BJ (cell line): Measurements from ENCODE around the gene DNAJB13. TPM values are rescaled to one million over a fixed set of nuclear protein-coding genes. Genes with fewer than 3 reads are reported as not detected.

Source experiments
- CTCF ChIA-PET: fragments of 350-600 bp; formaldehyde crosslinking; extraction: SDS; loops from one replicate; lab custom pipeline; 2021; ENCODE audit warnings: antibody characterized with exemption, inconsistent platforms; lab: Yijun Ruan, JAX
- POLR2A ChIA-PET: fragments of 300-600 bp; sonication (Branson Sonifier 250); formaldehyde crosslinking; extraction: SDS; loops from one replicate; lab custom pipeline; 2021; ENCODE audit warnings: antibody characterized with exemption; lab: Charles Lee
- DNase-seq: peaks from one replicate; pipeline ENCODE4 v3.0.0-alpha.2; 2011; ENCODE audit warnings: low read depth
- H3K27me3 ChIP-seq: 2 replicates; pipeline ENCODE4 v1.6.0; 2011; ENCODE audit warnings: low read length; ENCODE audit not compliant: control insufficient read depth, insufficient read depth
- H3K36me3 ChIP-seq: 2 replicates; pipeline ENCODE4 v1.5.1; 2011; ENCODE audit warnings: low read length; ENCODE audit not compliant: control insufficient read depth, insufficient read depth
- H3K4me3 ChIP-seq: 2 replicates; pipeline ENCODE4 v1.5.1; 2011; ENCODE audit warnings: low read depth, mild to moderate bottlenecking, control low read depth, low read length
- CTCF ChIP-seq: IDR thresholded peaks from 2 replicates; pipeline ENCODE4 v1.5.1; 2011; ENCODE audit warnings: low read depth, mild to moderate bottlenecking, control low read depth, inconsistent platforms, low read length, moderate library complexity; ENCODE audit not compliant: insufficient read depth
- polyA plus RNA-seq: library from polyadenylated mRNA; depleted of rRNA; stranded (reverse); fragments of >200 nt; gene quantifications from 2 replicates; pipeline ENCODE4 v1.2.3, GENCODE V29; 2011

Gene DNAJB13
- polyA plus RNA-seq, 1 experiment, result 0.47 TPM

- POLR2A ChIA-PET, result no interaction called here
- no peak overlapping the region for H3K4me3 ChIP-seq
- no peak for TF ChIP-seq CTCF
- peaks cover 11% of the 10 kb centered on the region for H3K36me3 ChIP-seq
- no peaks in the 10 kb centered on the region for H3K27me3 ChIP-seq
- CTCF ChIA-PET, result interaction anchor here (1.4 kb wide), 1 partner anchor 45 kb away, joined by 3 read pairs; no protein-coding TSS in a partner anchor
- DNase-seq, result no peak
Observed at GRCh38 chr11:74009230-74009547, 58.4 kb downstream of the DNAJB13 start.

DNA sequence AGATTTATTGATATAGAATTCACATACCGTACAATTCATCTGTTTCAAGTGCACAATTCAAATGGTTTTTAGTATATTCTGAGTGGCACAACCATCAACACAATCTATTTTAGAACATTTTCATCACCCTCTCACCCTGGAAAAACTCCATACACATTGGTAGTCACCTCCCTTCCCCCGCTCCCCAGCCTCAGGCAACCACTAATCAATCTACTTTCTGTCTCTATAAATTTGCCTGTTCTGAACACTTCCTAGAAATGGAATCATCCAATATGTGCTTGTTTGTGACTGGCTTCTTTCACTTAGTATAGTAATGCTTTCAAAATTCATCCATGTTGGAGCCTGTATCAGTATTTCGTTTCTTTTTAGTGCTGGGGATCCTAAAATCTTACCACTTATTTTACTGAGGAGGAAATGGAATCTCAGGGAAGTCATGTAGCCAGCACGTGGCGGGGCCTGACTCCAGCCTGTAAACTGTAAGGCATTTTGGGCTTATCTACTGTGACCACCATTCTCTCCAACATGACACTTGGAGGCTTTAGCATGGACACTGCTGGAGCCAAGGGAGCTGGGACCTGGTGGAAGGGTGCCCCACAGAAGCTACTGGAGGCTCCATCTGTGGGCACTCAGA, 59.0 kb downstream of the DNAJB13 start:
- peaks cover 13% of the 10 kb centered on the region for H3K36me3 ChIP-seq
- ChIA-PET POLR2A (no interaction called here), CTCF (no interaction called here)
- H3K27me3 ChIP-seq, result no peaks in the 10 kb centered on the region
- no peak for DNase-seq
- no peak overlapping the region for H3K4me3 ChIP-seq
- TF ChIP-seq CTCF, result no peak

DNA sequence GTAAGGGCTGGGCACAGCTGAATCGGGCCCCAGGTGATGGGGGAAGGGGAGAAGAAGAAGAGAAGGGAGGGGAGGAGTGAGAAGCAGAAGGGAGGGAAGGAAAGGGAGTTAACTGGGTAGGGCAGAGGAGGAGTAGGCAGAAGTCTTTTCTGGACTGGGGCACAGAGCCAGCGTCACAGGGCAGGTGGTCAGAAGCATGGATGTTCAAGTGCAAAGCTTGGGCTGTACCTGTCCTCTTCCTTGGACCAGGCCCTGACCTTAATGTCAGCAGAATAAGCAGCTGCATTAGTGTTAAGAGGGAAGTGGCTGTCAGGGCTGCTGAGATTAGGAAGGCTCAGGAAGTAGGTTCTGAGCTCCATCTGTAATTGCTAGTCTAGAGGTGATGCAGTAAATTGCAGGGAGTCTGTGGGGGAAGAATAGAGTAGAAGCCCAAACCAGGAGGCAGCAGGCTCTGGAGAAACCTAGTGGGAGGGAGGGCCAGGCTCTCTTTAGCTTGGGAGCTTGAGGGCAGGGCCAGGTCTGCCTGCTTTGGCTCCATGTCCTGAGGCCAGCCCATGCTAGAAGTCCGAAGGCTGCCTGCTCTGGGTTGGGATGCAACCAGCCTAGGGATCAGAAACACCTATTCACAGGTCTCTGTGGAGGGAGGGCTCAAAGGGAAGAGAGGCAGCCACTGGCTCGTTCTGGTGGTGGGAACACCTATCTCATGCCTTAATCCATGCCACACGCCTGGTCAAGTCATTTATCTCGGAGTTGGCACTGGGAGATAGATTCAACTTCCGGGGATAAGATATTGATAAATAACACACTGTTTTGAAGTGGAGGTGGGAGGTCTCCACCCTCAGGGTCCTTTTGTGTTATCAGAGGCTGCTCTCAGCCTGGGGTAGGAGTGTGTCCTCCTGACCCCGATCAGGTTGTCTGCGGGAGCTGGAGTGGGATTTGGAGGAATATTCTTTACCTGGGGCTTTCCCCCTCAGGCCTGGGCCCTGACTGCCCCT, 59.8 kb downstream of the DNAJB13 start:
- no peak for DNase-seq
- Histone ChIP-seq H3K4me3 (no peak overlapping the region), H3K36me3 (peaks cover 10% of the 10 kb centered on the region), H3K27me3 (no peaks in the 10 kb centered on the region)
- POLR2A ChIA-PET, result no interaction called here
- CTCF ChIA-PET, result no interaction called here
- TF ChIP-seq CTCF, result no peak

DNA sequence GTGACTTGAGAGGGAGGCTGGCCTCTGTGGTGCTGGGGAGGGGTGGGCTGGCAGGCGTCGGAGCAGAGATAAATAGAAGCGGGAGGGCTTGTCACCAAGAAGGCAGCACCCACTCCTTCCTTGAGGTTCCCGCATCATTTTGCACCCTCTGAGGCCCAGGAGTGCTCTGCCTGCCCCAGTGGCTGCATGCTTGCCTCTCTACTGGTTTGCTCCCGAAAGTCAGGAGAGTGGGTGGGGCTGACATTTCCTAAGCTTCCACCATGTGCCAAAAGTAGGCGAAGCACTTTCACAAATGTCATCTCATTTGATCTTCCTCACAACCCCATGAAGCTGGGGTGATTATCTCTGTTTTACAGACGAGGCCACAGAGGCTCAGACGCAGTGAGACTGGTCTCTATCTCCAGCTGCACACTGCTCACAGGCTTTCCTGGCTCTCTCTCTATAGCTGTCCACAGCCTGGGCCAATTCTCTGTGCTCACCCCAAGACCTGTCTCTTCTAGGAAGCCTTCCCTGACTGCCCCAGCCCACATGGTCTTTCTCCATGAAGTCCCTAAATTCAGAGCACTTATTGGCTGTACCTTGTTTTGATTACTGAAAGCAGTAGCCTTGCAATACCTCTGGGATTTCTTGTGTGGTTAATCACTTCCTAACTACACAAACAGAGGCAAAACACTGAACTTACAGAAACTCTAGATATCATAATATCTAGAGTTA, 60.7 kb downstream of the DNAJB13 start:
- ChIA-PET CTCF (no interaction called here), POLR2A (no interaction called here)
- no peak for DNase-seq

More for the DNA sequence above, 60.7 kb downstream of the DNAJB13 start:
- H3K27me3 ChIP-seq, result no peaks in the 10 kb centered on the region
- peaks cover 10% of the 10 kb centered on the region for H3K36me3 ChIP-seq
- H3K4me3 ChIP-seq, result no peak overlapping the region
- no peak for TF ChIP-seq CTCF
